ENCODE data around the gene KLHL6.

DNA sequence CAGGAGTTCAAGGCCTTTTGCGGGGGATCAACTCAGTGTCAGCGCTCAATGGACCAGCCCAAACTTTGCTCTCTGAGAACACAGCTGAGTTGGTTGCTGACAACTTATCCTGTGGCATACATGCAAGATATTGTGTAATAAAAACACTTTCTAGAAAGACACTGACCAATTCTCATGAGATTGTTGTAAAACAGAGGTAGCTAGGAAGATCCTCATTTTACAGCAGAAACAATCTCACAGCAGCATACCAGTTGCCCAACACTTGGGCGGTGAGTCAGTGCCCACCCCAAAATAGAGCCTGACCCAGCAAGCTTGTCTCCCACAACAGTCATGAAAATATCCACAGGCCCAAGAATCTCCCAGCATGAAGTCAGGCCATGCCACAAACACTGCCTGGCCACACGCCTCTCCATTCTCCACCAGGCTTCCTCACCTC is 18.2 kb downstream of the KLHL6 start:
- TF ChIP-seq, protein P1, sequence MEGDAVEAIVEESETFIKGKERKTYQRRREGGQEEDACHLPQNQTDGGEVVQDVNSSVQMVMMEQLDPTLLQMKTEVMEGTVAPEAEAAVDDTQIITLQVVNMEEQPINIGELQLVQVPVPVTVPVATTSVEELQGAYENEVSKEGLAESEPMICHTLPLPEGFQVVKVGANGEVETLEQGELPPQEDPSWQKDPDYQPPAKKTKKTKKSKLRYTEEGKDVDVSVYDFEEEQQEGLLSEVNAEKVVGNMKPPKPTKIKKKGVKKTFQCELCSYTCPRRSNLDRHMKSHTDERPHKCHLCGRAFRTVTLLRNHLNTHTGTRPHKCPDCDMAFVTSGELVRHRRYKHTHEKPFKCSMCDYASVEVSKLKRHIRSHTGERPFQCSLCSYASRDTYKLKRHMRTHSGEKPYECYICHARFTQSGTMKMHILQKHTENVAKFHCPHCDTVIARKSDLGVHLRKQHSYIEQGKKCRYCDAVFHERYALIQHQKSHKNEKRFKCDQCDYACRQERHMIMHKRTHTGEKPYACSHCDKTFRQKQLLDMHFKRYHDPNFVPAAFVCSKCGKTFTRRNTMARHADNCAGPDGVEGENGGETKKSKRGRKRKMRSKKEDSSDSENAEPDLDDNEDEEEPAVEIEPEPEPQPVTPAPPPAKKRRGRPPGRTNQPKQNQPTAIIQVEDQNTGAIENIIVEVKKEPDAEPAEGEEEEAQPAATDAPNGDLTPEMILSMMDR (IDR thresholded peaks at IDR 0.05; ENCODE audit: insufficient read depth, low read length, poor library complexity, severe bottlenecking): no peak
- no peak for TF ChIP-seq EZH2phosphoT487 (conservative IDR thresholded peaks at IDR 0.05; ENCODE audit: low read length)

Data from SU-DHL-6 (cell line).